GM21381 (cell line): ENCODE data around the gene THAP9.

Experiments used
- ATAC-seq: cut with Tn5 transposase; IDR thresholded peaks from one replicate; pipeline ENCODE4 v1.9.1; 2021; ENCODE audit warnings: mild to moderate bottlenecking, moderate library complexity; ENCODE audit not compliant: unreplicated experiment

The THAP9 gene

DNA sequence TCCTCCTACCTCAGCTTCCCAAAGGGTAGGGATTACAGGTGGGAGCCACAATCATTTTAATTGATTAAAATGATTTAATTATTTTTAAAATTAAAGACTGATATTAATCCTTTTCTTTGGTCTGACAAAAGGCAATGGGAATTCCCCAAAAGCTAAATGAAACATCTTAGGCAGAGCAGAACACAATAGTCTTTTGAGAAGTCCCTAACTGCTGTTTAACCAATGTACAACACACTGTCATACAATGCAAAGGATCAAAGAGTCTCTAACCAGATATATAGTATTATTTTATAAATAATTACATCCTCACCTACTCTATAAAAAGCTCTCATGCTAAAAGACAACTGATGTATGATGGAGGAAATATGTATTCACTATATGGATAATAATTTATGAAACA lies 47.0 kb downstream of the THAP9 start:
- ATAC-seq = no peak

DNA sequence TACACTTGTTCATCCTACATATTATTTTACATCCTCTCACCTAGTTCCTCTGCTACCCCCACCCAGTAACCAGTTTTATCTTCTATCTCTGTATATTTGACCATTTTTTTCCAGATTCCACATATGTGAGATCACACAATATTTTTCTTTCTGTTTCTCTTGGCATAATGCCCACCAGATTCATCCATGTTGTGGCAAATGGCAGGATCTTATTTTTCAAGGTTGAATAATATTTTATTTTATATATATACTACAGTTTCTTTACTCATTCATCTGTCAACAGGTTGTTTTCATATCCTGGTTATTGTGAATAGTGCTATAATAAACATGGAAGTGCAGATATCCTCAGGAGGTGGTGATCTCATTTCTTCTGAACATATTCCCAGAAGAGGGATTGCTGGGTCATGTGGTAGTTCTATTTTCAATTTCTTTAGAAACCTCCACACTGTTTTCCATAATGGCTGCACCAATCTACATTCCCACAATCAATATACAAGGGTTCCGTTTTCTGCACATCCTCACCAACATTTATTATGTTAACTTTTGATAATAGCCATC lies 48.2 kb downstream of the THAP9 start:
- ATAC-seq = no peak

DNA sequence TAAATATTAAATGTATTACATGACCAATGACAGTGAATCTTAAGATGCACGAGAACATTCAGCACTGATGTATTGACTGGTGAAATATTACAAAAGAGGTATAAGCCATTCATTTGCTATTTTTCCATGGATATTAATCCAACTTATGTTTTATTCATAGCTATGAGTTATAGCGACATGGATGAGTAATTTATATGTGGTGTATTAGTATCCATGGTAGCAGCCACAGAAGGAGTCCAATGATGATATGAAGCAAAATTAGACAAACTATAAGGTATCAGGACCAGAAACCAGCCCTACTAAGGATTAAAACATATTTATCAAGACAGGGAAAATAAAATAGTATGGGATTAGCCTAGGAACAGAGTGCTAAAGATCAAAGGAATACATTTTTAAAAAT lies 50.7 kb downstream of the THAP9 start:
- no peak for ATAC-seq

DNA sequence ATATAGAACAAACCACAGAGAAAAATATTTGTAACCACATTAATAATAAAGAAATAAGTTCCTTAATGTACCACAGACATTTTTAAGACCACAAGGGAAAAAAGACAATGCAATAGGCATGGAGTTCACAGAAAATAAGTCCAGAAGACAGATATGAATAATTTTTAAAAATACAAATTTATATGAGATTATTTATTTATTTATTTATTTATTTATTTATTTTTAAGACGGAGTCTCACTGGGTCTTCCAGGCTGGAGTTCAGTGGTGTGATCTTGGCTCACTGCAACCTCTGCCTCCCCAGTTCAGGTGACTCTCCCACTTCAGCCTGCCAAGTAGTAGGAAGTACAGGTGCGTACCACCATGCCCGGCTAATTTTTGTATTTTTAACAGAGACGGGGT lies 53.7 kb downstream of the THAP9 start:
- no peak for ATAC-seq

DNA sequence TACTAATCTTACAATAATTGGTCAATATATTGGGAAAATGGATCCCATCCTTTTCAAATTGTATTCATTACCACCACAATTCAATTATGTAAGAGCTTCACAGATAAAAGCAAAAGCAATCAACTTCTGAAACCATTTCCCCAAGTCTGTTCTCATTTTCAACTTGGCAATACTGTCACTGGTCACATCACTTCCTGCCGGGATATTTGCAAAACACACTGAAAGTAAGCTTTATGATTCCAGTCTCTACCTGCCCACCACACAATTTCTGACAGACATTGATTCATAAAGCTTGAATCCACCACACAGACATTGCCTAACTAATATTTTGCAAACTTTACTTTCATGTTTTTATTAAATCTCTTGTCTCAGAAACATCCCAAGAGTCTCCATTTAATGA lies 56.5 kb downstream of the THAP9 start:
- ATAC-seq = no peak

DNA sequence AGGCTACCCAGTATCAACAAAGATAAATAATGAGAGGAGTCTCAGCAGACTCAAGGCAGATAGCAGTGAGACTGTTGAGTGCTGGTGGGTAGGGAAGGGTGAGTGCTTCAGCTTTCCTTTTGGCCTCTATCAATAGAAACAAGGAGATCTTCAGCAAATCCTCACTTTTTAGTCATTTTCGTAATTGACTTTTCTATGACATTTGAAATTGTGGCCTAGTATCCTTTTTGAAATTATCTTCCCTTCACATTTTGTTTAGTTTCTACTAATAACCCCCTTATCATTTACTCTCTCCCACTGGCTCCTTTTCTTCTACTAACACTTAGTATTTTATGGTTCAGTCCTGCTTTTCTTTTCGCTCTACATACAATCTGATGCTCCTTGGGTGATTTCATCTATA lies 65.2 kb downstream of the THAP9 start:
- ATAC-seq = no peak

DNA sequence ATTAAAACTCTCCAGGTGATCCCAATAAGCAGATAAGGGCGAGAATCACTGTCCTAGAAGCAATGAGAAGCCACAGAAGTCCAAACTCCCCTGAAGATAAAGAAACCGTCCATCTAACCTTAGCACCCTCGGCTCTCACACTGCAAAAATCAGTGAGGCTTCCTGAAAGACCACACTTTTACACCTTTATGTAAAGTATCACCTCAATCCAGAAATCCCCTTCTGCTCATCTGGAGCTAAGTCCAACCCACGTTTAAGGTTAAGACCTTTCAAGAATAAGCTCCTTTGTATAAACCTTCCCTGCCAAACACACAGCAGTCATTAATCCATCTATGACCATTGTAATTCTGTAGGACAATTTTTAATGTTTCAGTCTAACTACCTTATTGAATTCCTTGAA lies 68.4 kb downstream of the THAP9 start:
- no peak for ATAC-seq

DNA sequence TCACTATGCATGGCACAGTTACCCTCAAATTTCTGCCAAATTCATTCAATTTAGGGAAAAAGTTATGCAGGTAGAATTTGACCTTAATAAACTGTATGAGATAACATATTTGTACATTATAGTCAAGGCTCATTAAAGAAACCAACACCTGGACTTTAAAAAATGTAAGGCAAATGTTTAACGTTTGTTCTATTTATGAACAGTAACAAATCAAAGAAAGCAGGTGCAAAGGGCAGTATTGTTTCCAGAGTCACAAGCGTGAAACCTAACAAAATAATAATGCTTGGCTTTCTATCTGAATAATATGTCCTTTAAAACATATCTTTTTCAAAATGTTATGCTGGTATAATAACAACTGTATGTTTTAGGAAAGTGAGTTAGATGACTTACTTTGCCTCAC lies 68.9 kb downstream of the THAP9 start:
- ATAC-seq = no peak
